Mucosa of descending colon (tissue), 3 donors: Measurements from ENCODE around the gene PRRG2. TPM values are rescaled to one million over a fixed set of nuclear protein-coding genes. Genes with fewer than 3 reads are reported as not detected.
A peak's percentile ranks its signal among the peaks of the same experiment; 100 is the strongest.

ENCODE experiments used
- ATAC-seq: fragments of 200-7000 bp; cut with Tn5 transposase; one replicate; pipeline ENCODE4 v1.9.1; 2020; ENCODE audit warnings: mild to moderate bottlenecking, moderate library complexity
- DNase-seq, 3 donors: peaks; one replicate each; pipeline ENCODE4 v3.0.0-alpha.2; 2020
- H3K36me3 ChIP-seq: fragments of 200-600 bp; one replicate; pipeline ENCODE4 v1.8.0; 2021; ENCODE audit warnings: low read depth, mild to moderate bottlenecking
- H3K4me1 ChIP-seq: fragments of 200-600 bp; one replicate; pipeline ENCODE4 v1.8.0; 2021; ENCODE audit warnings: low read depth, mild to moderate bottlenecking
- H3K4me3 ChIP-seq: fragments of 200-600 bp; one replicate; pipeline ENCODE4 v1.8.0; 2021; ENCODE audit warnings: mild to moderate bottlenecking
- H3K9me3 ChIP-seq: fragments of 200-600 bp; one replicate; pipeline ENCODE4 v1.8.0; 2021; ENCODE audit warnings: mild to moderate bottlenecking
- CTCF ChIP-seq: fragments of 200-600 bp; IDR thresholded peaks from one replicate; pipeline ENCODE4 v1.8.0; 2022; ENCODE audit warnings: antibody characterized with exemption, mild to moderate bottlenecking
- intact Hi-C, 2 donors: fragments of 100-400 bp; cut with DNase I in 1 of 2; cut with micrococcal nuclease in 1 of 2; formaldehyde crosslinking; loops; one replicate each; pipeline versions ENCODE4 v1.11.0 to v1.11.1; 2022; cut with DNase I, micrococcal nuclease
- total RNA-seq, 3 donors: library from RNA; stranded (reverse); fragmentation: NEBNext Ultra II Directional in 2 of 3; extraction: Animal tissue kit (Norgen Biotek cat#: 25700) in 2 of 3; gene quantifications; one replicate each; pipeline versions ENCODE4 v1.2.1 to v1.2.4, GENCODE V29; 2021 to 2023
- donor health status: DM: no; HTN: no; CAD: no; lungs with moderate emphysema.
- donor health status: DM: no; HTN: no; CAD: no.
- donor health status: DM: no; HTN: yes; CAD: no.

Gene PRRG2
- total RNA-seq, 3 donors from 2014 or later, result 9.1 to 25.1 (median 18.9) TPM

- H3K36me3 ChIP-seq, result no peaks in the 10 kb centered on the region
- intact Hi-C loops, result no loop called here
- no peak overlapping the region for H3K4me3 ChIP-seq
- TF ChIP-seq CTCF, result peak; percentile 78
- peak; percentile 91 for ATAC-seq
- DNase-seq, result peak in 1 of 3 donors; percentile 95
- peaks cover 34% of the 10 kb centered on the region for H3K4me1 ChIP-seq
- H3K9me3 ChIP-seq, result no peaks in the 10 kb centered on the region
These were observed 34.1 kb upstream of the PRRG2 start for GRCh38 chr19:49546825-49547565.

- H3K36me3 ChIP-seq, result no peaks in the 10 kb centered on the region
- no peak for TF ChIP-seq CTCF
These were observed 32.1 kb upstream of the PRRG2 start for GRCh38 chr19:49549045-49549444.

GRCh38 chr19:49551531-49551930 lies 29.6 kb upstream of the PRRG2 start:
- no peaks in the 10 kb centered on the region for H3K36me3 ChIP-seq
- intact Hi-C loops, result no loop called here

More at GRCh38 chr19:49549045-49549444, 32.1 kb upstream of the PRRG2 start:
- peak; percentile 34 for ATAC-seq
- DNase-seq, result peak in 1 of 3 donors; percentile 73
- intact Hi-C loops, result no loop called here
- H3K4me3 ChIP-seq, result no peak overlapping the region
- no peaks in the 10 kb centered on the region for H3K9me3 ChIP-seq
- peaks cover 55% of the 10 kb centered on the region for H3K4me1 ChIP-seq

GRCh38 chr19:49552749-49553148 lies 28.4 kb upstream of the PRRG2 start:
- intact Hi-C loops, result no loop called here
- Histone ChIP-seq H3K4me1 (peaks cover 54% of the 10 kb centered on the region), H3K9me3 (no peaks in the 10 kb centered on the region)

More at GRCh38 chr19:49551531-49551930, 29.6 kb upstream of the PRRG2 start:
- DNase-seq (no peak), ATAC-seq (no peak)
- no peak for TF ChIP-seq CTCF
- no peaks in the 10 kb centered on the region for H3K9me3 ChIP-seq
- H3K4me1 ChIP-seq, result peaks cover 66% of the 10 kb centered on the region
- H3K4me3 ChIP-seq, result no peak overlapping the region

GRCh38 chr19:49553451-49554271 lies 27.5 kb upstream of the PRRG2 start:
- Histone ChIP-seq H3K36me3 (no peaks in the 10 kb centered on the region), H3K4me3 (no peak overlapping the region), H3K9me3 (no peaks in the 10 kb centered on the region), H3K4me1 (peaks cover 48% of the 10 kb centered on the region)
- peak; percentile 66 to 81 (median 71) for DNase-seq
- peak; percentile 70 for ATAC-seq
- intact Hi-C loops, result no loop called here
- TF ChIP-seq CTCF, result no peak

More at GRCh38 chr19:49552749-49553148, 28.4 kb upstream of the PRRG2 start:
- H3K36me3 ChIP-seq, result no peaks in the 10 kb centered on the region
- TF ChIP-seq CTCF, result no peak
- ATAC-seq (peak; percentile 11), DNase-seq (peak in 2 of 3 donors; percentile 49 to 54)
- no peak overlapping the region for H3K4me3 ChIP-seq
